Peyer's patch (tissue), 4 donors: ENCODE results near the gene AMPD3. TPM values are rescaled to one million over a fixed set of nuclear protein-coding genes. Genes with fewer than 3 reads are reported as not detected.

ENCODE experiments used
- DNase-seq, 3 donors: peaks; one replicate each; pipeline ENCODE4 v3.0.0-alpha.2; 2017 to 2019
- H3K27ac ChIP-seq, 4 donors: fragments of 200-600 bp; sonication (generic); one replicate each; pipeline ENCODE4 v1.5.1; 2016 to 2019
- H3K27me3 ChIP-seq, 2 donors: fragments of 200-600 bp; sonication (generic); one replicate each; pipeline ENCODE4 v1.5.1; 2019
- H3K36me3 ChIP-seq, 3 donors: fragments of 200-600 bp; sonication (generic); one replicate each; pipeline ENCODE4 v1.5.1; 2016 to 2019
- H3K4me1 ChIP-seq, 4 donors: fragments of 200-600 bp; sonication (generic); one replicate each; pipeline ENCODE4 v1.5.1; 2016 to 2019
- H3K4me3 ChIP-seq, 4 donors: fragments of 200-600 bp; sonication (generic); 1 replicate in 3 of 4; 2 replicates in 1 of 4; pipeline ENCODE4 v1.5.1; 2016 to 2019; ENCODE audit warnings: mild to moderate bottlenecking in 1 of 4
- H3K9me3 ChIP-seq, 4 donors: fragments of 200-600 bp; sonication (generic); one replicate each; pipeline ENCODE4 v1.5.1; 2016 to 2019; ENCODE audit warnings: mild to moderate bottlenecking in 1 of 4
- POLR2A ChIP-seq, 2 donors: fragments of 450-650 bp; IDR thresholded peaks; one replicate each; pipeline ENCODE4 v1.5.1; 2017; ENCODE audit warnings: antibody characterized with exemption in 2 of 2, mild to moderate bottlenecking in 2 of 2, moderate library complexity in 2 of 2
- total RNA-seq, 4 donors: library from RNA; depleted of rRNA; stranded (reverse); fragments of >200 nt; gene quantifications; one replicate each; pipeline ENCODE4 v1.1.0, GENCODE V29; 2016
- TF ChIP-seq, protein P1 (sequence below), 6 experiments: fragments of 450-650 bp in 4 of 6; fragments of 200-600 bp in 2 of 6; sonication (generic) in 1 of 6; IDR thresholded peaks; one replicate each; pipeline ENCODE4 v1.5.1; 2017 to 2019; ENCODE audit warnings: antibody characterized with exemption in 6 of 6, mild to moderate bottlenecking in 3 of 6, moderate library complexity in 1 of 6

Gene AMPD3
- total RNA-seq, result 10 to 100 TPM; 12.4 to 28.9 (median 17.6) TPM

DNA sequence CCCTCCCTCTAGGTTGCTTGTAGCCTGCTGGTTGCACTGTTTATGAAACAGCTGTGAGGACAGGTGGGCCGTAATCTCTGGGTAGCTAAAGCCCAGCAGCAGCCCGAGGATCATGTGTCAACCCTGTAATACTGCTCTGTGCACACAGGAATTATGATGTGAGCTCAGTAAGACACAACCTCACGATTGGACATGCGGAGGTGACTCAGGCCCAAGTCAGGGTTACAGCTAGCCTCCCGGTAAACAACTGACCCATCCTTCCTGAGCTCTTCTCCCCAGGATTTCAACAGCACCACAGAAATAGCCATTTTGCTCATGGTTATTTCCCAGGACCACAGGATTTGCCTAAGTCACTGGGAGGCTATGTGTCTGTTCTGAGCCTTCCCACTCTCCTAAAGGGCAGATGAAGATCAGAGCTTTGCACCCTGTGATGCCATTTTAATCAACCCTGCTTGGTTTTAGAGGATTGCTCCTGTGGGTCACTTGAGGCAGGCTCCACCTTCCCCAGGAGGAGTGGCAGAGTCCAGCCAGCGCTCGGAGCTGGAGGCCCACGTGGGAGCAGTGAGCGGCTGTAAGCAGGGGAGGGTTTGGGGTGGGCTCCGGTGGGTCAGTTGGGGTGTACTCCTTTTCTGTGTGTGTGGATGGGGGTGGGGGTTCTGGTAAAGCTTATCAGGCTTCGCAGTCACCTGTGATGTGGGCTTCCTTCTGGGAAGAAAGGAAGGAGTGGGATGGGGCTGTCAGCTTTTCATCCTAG lies at the start of gene AMPD3:
AMPD3 (plus strand) TSS at position 387 of the 754 bp plus-strand sequence. CDS start 6,256 bp downstream, outside the sequence.
- Histone ChIP-seq H3K27ac (peak within 1 kb of the TSS; percentile 65 to 82 (median 71)), H3K4me1 (peaks cover 3 to 31% (median 25%) of the 10 kb centered on the region in 4 donors), H3K36me3 (no peaks in the 10 kb centered on the region), H3K4me3 (peak within 1 kb of the TSS; percentile 30 to 41 (median 36)), H3K9me3 (no peaks in the 10 kb centered on the region), H3K27me3 (no peaks in the 10 kb centered on the region)
- DNase-seq, result peak in 1 of 3 donors; percentile 63
- no peak for TF ChIP-seq POLR2A (IDR thresholded peaks at IDR 0.05)
- TF ChIP-seq, protein P1, sequence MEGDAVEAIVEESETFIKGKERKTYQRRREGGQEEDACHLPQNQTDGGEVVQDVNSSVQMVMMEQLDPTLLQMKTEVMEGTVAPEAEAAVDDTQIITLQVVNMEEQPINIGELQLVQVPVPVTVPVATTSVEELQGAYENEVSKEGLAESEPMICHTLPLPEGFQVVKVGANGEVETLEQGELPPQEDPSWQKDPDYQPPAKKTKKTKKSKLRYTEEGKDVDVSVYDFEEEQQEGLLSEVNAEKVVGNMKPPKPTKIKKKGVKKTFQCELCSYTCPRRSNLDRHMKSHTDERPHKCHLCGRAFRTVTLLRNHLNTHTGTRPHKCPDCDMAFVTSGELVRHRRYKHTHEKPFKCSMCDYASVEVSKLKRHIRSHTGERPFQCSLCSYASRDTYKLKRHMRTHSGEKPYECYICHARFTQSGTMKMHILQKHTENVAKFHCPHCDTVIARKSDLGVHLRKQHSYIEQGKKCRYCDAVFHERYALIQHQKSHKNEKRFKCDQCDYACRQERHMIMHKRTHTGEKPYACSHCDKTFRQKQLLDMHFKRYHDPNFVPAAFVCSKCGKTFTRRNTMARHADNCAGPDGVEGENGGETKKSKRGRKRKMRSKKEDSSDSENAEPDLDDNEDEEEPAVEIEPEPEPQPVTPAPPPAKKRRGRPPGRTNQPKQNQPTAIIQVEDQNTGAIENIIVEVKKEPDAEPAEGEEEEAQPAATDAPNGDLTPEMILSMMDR (IDR thresholded peaks at IDR 0.05), result no peak

DNA sequence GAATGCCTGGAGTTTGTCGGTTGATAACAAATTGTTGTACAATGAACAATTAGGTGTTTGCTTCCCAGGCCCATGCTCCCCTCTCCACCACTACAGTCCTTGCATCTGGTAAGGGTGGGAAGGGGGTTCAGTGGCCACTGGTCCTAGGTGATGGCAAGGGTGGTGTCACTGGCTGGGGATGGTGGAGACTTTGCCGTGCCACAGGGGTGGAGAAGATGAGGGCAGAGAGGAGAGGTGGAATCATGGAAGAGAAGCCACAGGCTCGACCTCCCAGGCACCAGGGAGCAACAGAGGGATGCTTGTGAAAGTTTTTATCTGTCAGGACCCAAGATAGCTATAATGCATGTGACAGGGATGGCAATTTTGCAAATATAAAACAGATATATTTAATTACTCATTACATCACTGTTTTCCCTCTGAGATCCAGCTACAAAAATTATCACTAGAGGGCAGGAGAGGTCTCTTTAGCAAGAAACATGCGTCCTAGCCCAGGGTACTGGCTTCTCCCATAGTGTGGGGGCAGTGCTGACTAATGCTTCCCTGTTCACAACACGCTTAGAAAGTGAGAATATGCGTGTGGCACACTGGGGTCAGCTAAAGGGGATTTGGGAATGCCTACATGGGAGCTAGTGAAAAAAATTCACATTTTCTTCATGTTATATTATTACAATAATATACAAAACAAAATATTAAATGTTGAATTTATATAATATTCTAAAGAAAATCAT lies 49.0 kb upstream of the AMPD3 start:
- H3K27me3 ChIP-seq, result no peaks in the 10 kb centered on the region
- TF ChIP-seq, protein P1 (IDR thresholded peaks at IDR 0.05), result peak; percentile 8 to 85 (median 76)
- TF ChIP-seq POLR2A (IDR thresholded peaks at IDR 0.05), result no peak
- H3K27ac ChIP-seq, result no peak overlapping the region
- H3K36me3 ChIP-seq, result no peaks in the 10 kb centered on the region
- peaks cover 0 to 8% (median 0%) of the 10 kb centered on the region in 4 donors for H3K4me1 ChIP-seq
- H3K4me3 ChIP-seq, result no peak overlapping the region
- H3K9me3 ChIP-seq, result no peaks in the 10 kb centered on the region
- DNase-seq, result peak in 2 of 3 donors; percentile 61 to 78

DNA sequence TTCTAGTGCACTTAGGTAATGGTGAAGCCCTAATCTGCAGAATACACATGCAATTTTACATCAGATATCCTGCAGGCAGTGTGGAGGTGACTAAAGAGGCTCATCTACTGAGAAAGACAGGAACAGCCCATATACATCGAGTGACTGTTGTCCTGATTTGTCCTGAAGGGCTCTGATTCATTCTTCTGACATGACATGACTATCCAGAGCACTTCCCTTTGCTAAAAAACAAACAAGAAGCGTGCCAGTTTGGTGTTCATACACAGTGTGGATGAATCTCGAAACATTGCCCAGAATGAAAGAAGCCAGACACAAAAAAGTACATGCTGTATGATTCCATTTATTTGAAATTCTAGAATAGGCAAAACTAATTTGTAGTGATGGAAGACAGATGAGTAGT lies 48.0 kb upstream of the AMPD3 start:
- Histone ChIP-seq H3K36me3 (no peaks in the 10 kb centered on the region), H3K4me1 (peaks cover 0 to 8% (median 0%) of the 10 kb centered on the region in 4 donors), H3K27ac (no peak overlapping the region), H3K4me3 (no peak overlapping the region), H3K27me3 (no peaks in the 10 kb centered on the region), H3K9me3 (no peaks in the 10 kb centered on the region)
- DNase-seq, result no peak
- TF ChIP-seq, protein P1 (IDR thresholded peaks at IDR 0.05), result no peak
- TF ChIP-seq POLR2A (IDR thresholded peaks at IDR 0.05), result no peak

DNA sequence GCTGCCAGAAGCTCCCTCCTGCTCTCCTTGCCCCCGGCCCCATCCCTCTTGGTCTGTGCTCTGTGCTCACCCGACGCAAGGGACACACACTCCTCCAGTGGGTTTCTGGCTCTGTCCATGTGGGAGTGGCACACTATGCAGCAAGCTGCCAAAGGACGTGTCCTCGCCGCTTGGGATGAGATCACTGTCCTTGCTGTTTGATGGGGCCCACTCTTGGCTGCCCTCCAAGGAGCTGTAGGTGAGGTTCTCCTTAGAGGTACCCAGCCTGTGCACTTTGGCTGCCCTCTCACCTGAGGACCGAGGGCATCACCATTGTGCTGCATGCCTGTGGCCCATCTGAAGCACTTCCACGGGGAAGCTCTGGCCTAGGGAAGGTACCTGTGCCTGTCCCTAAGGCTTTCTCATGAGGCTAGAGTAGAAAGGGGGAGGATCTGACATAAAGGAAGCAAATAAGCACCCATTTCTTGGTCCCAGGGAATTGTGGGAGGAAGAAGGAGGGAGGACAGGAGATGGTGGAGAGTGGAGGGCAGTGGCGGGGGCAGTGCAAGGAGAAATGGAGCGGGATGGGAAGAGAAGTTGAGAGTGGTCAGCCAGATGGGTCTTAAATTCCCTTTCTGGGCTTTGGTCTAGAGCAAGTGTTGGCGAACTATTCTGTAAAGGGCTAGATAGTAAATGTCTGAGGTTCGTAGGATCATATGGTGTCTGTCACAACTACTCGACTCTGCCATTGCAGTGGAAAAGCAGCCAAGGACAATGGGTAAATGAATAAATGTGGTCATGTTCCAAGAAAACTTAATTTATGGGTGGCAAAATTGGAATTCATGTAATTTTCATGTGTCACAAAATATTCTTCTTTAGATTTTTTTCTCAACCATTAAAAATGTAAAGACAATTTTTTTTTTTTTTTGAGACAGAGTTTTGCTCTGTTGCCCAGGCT lies 47.0 kb upstream of the AMPD3 start:
- H3K27ac ChIP-seq, result no peak overlapping the region
- H3K36me3 ChIP-seq, result no peaks in the 10 kb centered on the region
- H3K27me3 ChIP-seq, result no peaks in the 10 kb centered on the region
- peak in 2 of 3 donors; percentile 64 to 80 for DNase-seq
- no peak overlapping the region for H3K4me3 ChIP-seq
- TF ChIP-seq, protein P1 (IDR thresholded peaks at IDR 0.05), result no peak
- TF ChIP-seq POLR2A (IDR thresholded peaks at IDR 0.05), result no peak
- peaks cover 0 to 8% (median 0%) of the 10 kb centered on the region in 4 donors for H3K4me1 ChIP-seq
- H3K9me3 ChIP-seq, result no peaks in the 10 kb centered on the region

DNA sequence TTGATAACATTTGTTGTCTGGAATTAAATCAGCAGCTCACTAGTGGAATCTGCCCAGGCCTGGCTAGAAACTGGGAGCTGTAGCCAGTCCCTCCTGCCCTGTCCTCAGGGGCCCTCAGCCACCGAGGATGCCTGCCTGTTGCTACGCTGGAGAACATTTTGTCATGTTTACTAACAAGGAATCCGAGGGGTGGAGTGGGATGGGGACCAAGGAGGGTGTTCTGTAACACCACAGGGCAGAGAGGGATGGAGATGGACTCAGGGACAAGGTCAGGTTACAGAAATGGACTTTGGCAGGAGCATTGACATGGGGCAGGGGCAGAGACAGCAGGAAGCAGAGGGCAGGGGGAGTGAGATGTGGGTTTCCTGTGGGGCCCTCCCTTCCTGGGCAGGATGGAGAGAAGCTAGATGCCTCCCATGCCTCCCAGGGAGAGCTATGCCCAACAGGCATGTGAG lies 45.8 kb upstream of the AMPD3 start:
- Histone ChIP-seq H3K9me3 (no peaks in the 10 kb centered on the region), H3K36me3 (no peaks in the 10 kb centered on the region), H3K27ac (no peak overlapping the region), H3K4me3 (no peak overlapping the region), H3K4me1 (peaks cover 0 to 8% (median under 1%) of the 10 kb centered on the region in 4 donors), H3K27me3 (no peaks in the 10 kb centered on the region)
- no peak for TF ChIP-seq POLR2A (IDR thresholded peaks at IDR 0.05)
- TF ChIP-seq, protein P1 (IDR thresholded peaks at IDR 0.05), result no peak
- no peak for DNase-seq
